DLD1 (cell line): ENCODE data around the gene TXNDC2.

Experiments used
- in situ Hi-C: cut with HindIII; loops from 2 replicates; pipeline ENCODE4 v1.10.0; 2017; ENCODE audit warnings: low sequenced_read_pairs

The TXNDC2 gene

GRCh38 chr18:9930299-9930884 lies 44.6 kb downstream of the TXNDC2 start:
- in situ Hi-C loops, result no loop called here

- in situ Hi-C loops, result no loop called here
Measured at GRCh38 chr18:9931146-9931545, 45.4 kb downstream of the TXNDC2 start.

GRCh38 chr18:9931678-9932077 lies 45.9 kb downstream of the TXNDC2 start:
- in situ Hi-C loops, result no loop called here

- in situ Hi-C loops, result no loop called here
Measured at GRCh38 chr18:9933865-9934264, 48.1 kb downstream of the TXNDC2 start.

- in situ Hi-C loops, result no loop called here
Measured at GRCh38 chr18:9934274-9934673, 48.5 kb downstream of the TXNDC2 start.
